Measurements from ENCODE around the gene SMIM36. TPM values are rescaled to one million over a fixed set of nuclear protein-coding genes. Genes with fewer than 3 reads are reported as not detected.

The SMIM36 gene
- total and polyA plus RNA-seq, 2 experiments from 2014 or later, result not detected

DNA sequence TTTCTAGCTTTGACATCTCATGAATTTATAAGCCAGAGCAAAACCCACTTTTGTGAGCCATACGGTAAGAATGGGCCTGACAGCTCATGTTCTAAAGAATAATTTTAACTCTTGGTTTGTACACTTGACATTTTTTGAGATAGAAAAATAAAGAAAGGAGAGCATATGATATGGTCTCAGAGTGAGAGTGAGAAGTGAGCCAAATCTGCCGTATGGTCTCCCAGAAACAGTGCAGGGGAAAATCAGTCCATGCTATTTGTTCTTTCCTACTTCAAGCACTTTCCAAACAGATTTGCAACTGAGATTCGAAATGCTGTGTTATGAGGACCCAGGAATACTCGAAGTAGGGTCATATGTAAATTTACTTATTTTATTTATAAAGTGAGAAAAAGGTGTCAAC is 20.9 kb downstream of the SMIM36 start:
- no peaks in the 10 kb centered on the region for H3K9me3 Mint-ChIP-seq
- ATAC-seq, result no peak
- DNase-seq (ENCODE audit: low spot score), result no peak
- no peaks in the 10 kb centered on the region for H3K27me3 ChIP-seq (ENCODE audit: insufficient read depth)
- no peak overlapping the region for H3K4me3 ChIP-seq
- H4K20me1 ChIP-seq (replicated peaks; ENCODE audit: insufficient read depth), result no peaks in the 10 kb centered on the region
- no peak overlapping the region for H3K27ac ChIP-seq (ENCODE audit: low read depth)
- no peak overlapping the region for H3K4me3 Mint-ChIP-seq
- 0 out of 2 replicates have a peak, but pooled peaks cover 3% of the 10 kb centered on the region for H3K9me2 ChIP-seq (ENCODE audit: insufficient read depth)
- H3K4me1 ChIP-seq (ENCODE audit: insufficient read depth), result peaks cover 12% of the 10 kb centered on the region; the same call in 1 of the 2 replicates
- H2AFZ ChIP-seq, result no peak overlapping the region
- H3K79me2 ChIP-seq (replicated peaks; ENCODE audit: insufficient read depth), result no peaks in the 10 kb centered on the region
- H3K27me3 Mint-ChIP-seq (ENCODE audit: insufficient read depth, low read depth, poor library complexity), result peaks cover 3% of the 10 kb centered on the region
- peaks cover 21% of the 10 kb centered on the region for H3K4me1 Mint-ChIP-seq
- H3F3A ChIP-seq (replicated peaks; ENCODE audit: low read depth), result no peaks in the 10 kb centered on the region
- H3K36me3 Mint-ChIP-seq (ENCODE audit: low read depth), result no peaks in the 10 kb centered on the region
- no peaks in the 10 kb centered on the region for H3K36me3 ChIP-seq (ENCODE audit: insufficient read depth)
- H3K4me2 ChIP-seq, result no peak overlapping the region
- TF ChIP-seq JUNB (IDR thresholded peaks at IDR 0.05; ENCODE audit: unreplicated experiment) (no peak), CREB1 (CRISPR knock-in tag; IDR thresholded peaks at IDR 0.05; ENCODE audit: low read depth) (no peak), EZH2 (IDR thresholded peaks at IDR 0.05; ENCODE audit: low read depth, unreplicated experiment) (no peak), POLR2AphosphoS5 (IDR thresholded peaks at IDR 0.05; ENCODE audit: low read depth) (no peak), STAT1 (IDR thresholded peaks at IDR 0.05; ENCODE audit: unreplicated experiment) (no peak), NANOG (IDR thresholded peaks at IDR 0.05; ENCODE audit: borderline replicate concordance) (no peak), EZH2phosphoT487 (IDR thresholded peaks at IDR 0.05; ENCODE audit: unreplicated experiment) (no peak), ZNF114 (CRISPR knock-in tag; IDR thresholded peaks at IDR 0.05) (no peak), ZNF331 (CRISPR knock-in tag; IDR thresholded peaks at IDR 0.05; ENCODE audit: low read depth) (no peak)
- TF ChIP-seq, protein P1, sequence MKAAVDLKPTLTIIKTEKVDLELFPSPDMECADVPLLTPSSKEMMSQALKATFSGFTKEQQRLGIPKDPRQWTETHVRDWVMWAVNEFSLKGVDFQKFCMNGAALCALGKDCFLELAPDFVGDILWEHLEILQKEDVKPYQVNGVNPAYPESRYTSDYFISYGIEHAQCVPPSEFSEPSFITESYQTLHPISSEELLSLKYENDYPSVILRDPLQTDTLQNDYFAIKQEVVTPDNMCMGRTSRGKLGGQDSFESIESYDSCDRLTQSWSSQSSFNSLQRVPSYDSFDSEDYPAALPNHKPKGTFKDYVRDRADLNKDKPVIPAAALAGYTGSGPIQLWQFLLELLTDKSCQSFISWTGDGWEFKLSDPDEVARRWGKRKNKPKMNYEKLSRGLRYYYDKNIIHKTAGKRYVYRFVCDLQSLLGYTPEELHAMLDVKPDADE (IDR thresholded peaks at IDR 0.05), result no peak
- TF ChIP-seq, protein P2, sequence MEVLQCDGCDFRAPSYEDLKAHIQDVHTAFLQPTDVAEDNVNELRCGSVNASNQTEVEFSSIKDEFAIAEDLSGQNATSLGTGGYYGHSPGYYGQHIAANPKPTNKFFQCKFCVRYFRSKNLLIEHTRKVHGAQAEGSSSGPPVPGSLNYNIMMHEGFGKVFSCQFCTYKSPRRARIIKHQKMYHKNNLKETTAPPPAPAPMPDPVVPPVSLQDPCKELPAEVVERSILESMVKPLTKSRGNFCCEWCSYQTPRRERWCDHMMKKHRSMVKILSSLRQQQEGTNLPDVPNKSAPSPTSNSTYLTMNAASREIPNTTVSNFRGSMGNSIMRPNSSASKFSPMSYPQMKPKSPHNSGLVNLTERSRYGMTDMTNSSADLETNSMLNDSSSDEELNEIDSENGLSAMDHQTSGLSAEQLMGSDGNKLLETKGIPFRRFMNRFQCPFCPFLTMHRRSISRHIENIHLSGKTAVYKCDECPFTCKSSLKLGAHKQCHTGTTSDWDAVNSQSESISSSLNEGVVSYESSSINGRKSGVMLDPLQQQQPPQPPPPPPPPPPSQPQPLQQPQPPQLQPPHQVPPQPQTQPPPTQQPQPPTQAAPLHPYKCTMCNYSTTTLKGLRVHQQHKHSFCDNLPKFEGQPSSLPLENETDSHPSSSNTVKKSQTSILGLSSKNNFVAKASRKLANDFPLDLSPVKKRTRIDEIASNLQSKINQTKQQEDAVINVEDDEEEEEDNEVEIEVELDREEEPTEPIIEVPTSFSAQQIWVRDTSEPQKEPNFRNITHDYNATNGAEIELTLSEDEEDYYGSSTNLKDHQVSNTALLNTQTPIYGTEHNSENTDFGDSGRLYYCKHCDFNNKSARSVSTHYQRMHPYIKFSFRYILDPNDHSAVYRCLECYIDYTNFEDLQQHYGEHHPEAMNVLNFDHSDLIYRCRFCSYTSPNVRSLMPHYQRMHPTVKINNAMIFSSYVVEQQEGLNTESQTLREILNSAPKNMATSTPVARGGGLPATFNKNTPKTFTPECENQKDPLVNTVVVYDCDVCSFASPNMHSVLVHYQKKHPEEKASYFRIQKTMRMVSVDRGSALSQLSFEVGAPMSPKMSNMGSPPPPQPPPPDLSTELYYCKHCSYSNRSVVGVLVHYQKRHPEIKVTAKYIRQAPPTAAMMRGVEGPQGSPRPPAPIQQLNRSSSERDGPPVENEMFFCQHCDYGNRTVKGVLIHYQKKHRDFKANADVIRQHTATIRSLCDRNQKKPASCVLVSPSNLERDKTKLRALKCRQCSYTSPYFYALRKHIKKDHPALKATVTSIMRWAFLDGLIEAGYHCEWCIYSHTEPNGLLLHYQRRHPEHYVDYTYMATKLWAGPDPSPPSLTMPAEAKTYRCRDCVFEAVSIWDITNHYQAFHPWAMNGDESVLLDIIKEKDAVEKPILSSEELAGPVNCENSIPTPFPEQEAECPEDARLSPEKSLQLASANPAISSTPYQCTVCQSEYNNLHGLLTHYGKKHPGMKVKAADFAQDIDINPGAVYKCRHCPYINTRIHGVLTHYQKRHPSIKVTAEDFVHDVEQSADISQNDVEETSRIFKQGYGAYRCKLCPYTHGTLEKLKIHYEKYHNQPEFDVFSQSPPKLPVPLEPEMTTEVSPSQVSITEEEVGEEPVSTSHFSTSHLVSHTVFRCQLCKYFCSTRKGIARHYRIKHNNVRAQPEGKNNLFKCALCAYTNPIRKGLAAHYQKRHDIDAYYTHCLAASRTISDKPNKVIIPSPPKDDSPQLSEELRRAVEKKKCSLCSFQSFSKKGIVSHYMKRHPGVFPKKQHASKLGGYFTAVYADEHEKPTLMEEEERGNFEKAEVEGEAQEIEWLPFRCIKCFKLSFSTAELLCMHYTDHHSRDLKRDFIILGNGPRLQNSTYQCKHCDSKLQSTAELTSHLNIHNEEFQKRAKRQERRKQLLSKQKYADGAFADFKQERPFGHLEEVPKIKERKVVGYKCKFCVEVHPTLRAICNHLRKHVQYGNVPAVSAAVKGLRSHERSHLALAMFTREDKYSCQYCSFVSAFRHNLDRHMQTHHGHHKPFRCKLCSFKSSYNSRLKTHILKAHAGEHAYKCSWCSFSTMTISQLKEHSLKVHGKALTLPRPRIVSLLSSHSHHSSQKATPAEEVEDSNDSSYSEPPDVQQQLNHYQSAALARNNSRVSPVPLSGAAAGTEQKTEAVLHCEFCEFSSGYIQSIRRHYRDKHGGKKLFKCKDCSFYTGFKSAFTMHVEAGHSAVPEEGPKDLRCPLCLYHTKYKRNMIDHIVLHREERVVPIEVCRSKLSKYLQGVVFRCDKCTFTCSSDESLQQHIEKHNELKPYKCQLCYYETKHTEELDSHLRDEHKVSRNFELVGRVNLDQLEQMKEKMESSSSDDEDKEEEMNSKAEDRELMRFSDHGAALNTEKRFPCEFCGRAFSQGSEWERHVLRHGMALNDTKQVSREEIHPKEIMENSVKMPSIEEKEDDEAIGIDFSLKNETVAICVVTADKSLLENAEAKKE (CRISPR knock-in tag; IDR thresholded peaks at IDR 0.05), result no peak
- TF ChIP-seq, protein P3, sequence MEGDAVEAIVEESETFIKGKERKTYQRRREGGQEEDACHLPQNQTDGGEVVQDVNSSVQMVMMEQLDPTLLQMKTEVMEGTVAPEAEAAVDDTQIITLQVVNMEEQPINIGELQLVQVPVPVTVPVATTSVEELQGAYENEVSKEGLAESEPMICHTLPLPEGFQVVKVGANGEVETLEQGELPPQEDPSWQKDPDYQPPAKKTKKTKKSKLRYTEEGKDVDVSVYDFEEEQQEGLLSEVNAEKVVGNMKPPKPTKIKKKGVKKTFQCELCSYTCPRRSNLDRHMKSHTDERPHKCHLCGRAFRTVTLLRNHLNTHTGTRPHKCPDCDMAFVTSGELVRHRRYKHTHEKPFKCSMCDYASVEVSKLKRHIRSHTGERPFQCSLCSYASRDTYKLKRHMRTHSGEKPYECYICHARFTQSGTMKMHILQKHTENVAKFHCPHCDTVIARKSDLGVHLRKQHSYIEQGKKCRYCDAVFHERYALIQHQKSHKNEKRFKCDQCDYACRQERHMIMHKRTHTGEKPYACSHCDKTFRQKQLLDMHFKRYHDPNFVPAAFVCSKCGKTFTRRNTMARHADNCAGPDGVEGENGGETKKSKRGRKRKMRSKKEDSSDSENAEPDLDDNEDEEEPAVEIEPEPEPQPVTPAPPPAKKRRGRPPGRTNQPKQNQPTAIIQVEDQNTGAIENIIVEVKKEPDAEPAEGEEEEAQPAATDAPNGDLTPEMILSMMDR (conservative IDR thresholded peaks at IDR 0.05; ENCODE audit: low read depth in 2 of 2), result no peak
- TF ChIP-seq, protein P4, sequence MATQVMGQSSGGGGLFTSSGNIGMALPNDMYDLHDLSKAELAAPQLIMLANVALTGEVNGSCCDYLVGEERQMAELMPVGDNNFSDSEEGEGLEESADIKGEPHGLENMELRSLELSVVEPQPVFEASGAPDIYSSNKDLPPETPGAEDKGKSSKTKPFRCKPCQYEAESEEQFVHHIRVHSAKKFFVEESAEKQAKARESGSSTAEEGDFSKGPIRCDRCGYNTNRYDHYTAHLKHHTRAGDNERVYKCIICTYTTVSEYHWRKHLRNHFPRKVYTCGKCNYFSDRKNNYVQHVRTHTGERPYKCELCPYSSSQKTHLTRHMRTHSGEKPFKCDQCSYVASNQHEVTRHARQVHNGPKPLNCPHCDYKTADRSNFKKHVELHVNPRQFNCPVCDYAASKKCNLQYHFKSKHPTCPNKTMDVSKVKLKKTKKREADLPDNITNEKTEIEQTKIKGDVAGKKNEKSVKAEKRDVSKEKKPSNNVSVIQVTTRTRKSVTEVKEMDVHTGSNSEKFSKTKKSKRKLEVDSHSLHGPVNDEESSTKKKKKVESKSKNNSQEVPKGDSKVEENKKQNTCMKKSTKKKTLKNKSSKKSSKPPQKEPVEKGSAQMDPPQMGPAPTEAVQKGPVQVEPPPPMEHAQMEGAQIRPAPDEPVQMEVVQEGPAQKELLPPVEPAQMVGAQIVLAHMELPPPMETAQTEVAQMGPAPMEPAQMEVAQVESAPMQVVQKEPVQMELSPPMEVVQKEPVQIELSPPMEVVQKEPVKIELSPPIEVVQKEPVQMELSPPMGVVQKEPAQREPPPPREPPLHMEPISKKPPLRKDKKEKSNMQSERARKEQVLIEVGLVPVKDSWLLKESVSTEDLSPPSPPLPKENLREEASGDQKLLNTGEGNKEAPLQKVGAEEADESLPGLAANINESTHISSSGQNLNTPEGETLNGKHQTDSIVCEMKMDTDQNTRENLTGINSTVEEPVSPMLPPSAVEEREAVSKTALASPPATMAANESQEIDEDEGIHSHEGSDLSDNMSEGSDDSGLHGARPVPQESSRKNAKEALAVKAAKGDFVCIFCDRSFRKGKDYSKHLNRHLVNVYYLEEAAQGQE (IDR thresholded peaks at IDR 0.05; ENCODE audit: unreplicated experiment), result no peak
- no peak overlapping the region for H3K27ac Mint-ChIP-seq
